H1 (cell line): ENCODE data around the gene SPSB1. TPM values are rescaled to one million over a fixed set of nuclear protein-coding genes. Genes with fewer than 3 reads are reported as not detected.

Source experiments
- PHF8 ChIP-seq: fragments of 200-600 bp; sonication (generic); conservative IDR thresholded peaks from 2 replicates; pipeline ENCODE4 v1.7.1; 2012; ENCODE audit warnings: low read depth, mild to moderate bottlenecking, inconsistent platforms, low read length, moderate library complexity
- POLR2A ChIP-seq, 2 experiments: IDR thresholded peaks; 1 replicate in 1 of 2; 2 replicates in 1 of 2; pipeline ENCODE4 v1.6.1; 2011; ENCODE audit warnings: low read depth in 2 of 2, low read length in 2 of 2, mild to moderate bottlenecking in 2 of 2; ENCODE audit errors: control extremely low read depth in 1 of 2
- SIN3A ChIP-seq, 2 experiments: IDR thresholded peaks in 1 of 2; conservative IDR thresholded peaks in 1 of 2; 2 replicates each; pipeline ENCODE4 v1.6.1; 2011 to 2012; ENCODE audit warnings: low read length in 2 of 2, improper control_type of control experiment in 1 of 2, low read depth in 1 of 2, mild to moderate bottlenecking in 1 of 2
- polyA plus RNA-seq, 7 experiments: library from polyadenylated mRNA; depleted of rRNA in 3 of 7; stranded (reverse) in 5 of 7; unstranded in 2 of 7; fragments of >200 nt in 5 of 7; fragments of 200-250 nt in 2 of 7; gene quantifications; 1 replicate in 5 of 7; 2 replicates in 1 of 7; 4 replicates in 1 of 7; pipeline versions ENCODE4 v1.2.1 to v1.2.3, GENCODE V29; 2011 to 2013; ENCODE audit warnings: missing spikeins in 2 of 7, mixed read lengths in 2 of 7
- total RNA-seq: library from RNA; stranded (reverse); fragmentation: NEBNext Ultra II Directional; extraction: Animal tissue kit (Norgen Biotek cat#: 25700); gene quantifications from 2 replicates; pipeline ENCODE4 v1.2.1, GENCODE V29; 2021

The SPSB1 gene
- total and polyA plus RNA-seq, 2 of the 8 experiments (the other 6 are each of a cell fraction or from before 2014, with no cell fraction given) = 5.3 to 6.4 TPM

- TF ChIP-seq SIN3A (conservative IDR thresholded peaks at IDR 0.05 in 1 of 2, IDR thresholded peaks at IDR 0.05 in 1 of 2; ENCODE audit: low read depth in 1 of 2, low read length in 2 of 2) = no peak
- no peak for TF ChIP-seq POLR2A (IDR thresholded peaks at IDR 0.05; ENCODE audit: control extremely low read depth in 1 of 2, low read depth in 2 of 2, low read length in 2 of 2)
- no peak for TF ChIP-seq PHF8
Observed at GRCh38 chr1:9271283-9271682, 21.4 kb upstream of the SPSB1 start (continued).
